HG02763 (cell line): Measurements from ENCODE around the gene TEDC1.

Source experiments
- ATAC-seq: cut with Tn5 transposase; IDR thresholded peaks from one replicate; pipeline ENCODE4 v1.9.1; 2021; ENCODE audit warnings: mild to moderate bottlenecking, moderate library complexity; ENCODE audit not compliant: unreplicated experiment

Gene TEDC1

DNA sequence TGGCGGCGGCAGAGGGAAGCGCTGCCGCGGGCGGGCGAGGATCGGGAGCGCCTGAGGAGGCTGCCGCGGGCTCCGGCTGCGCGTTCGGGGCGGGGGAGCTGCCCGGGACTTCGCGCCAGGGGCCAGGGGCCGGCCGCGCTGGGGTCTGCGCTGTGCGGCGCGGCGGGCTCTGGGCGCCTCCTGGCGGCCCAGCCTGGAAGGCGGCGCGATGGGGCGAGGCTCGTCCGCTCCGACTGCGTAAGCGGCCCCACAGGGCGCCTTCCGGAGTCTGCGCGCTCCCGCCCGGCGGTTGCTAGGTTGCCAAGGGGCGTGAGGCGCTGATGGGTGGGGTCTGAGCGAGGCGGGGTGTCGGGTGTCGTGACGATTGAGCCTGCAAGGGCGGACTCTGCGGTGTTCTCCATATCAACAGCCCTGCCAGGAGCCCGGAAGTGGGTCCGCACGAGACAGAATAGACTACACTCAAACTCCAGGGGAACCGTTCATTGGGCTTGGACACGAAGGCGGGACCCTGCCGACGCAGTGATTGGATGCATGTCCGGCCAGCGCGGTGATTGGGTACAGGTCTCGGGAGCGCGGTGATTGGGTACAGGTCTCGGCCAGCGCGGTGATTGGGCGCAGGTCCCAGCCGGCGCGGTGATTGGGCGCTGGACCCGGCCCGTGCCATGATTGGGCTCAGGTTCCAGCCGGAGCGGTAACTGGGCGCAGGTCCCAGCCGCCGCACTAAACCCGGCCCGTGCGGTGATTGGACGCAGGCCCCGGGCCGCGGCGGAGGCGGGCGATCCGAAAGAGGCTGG lies at the start of gene TEDC1:
Gene TEDC1 (plus strand): TSS at position 675 of the 794 bp plus-strand sequence. CDS start 130 bp downstream, outside the sequence.
- peak; percentile 70 for ATAC-seq

GRCh38 chr14:105442125-105442524 lies 48.9 kb upstream of the TEDC1 start:
- ATAC-seq, result no peak

DNA sequence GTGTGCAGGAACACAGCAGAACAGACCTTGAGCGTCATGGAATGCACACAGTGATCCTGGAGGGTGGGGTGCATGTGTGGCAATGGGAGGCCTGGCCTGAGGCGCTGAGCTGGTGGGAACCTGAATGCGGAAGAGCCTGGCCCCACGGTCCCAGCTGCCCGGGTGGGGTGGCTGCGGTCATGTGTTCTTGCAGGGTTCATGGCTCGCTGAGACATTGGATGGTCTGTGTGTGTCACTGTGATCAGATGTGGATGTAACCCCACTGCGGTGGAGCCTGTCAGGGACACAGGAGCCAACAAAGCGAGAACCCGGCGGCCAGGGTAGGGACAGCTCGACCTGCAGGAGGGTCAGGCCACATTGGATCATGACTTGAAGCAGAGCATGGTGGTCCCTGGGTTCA lies 48.2 kb upstream of the TEDC1 start:
- ATAC-seq, result no peak

DNA sequence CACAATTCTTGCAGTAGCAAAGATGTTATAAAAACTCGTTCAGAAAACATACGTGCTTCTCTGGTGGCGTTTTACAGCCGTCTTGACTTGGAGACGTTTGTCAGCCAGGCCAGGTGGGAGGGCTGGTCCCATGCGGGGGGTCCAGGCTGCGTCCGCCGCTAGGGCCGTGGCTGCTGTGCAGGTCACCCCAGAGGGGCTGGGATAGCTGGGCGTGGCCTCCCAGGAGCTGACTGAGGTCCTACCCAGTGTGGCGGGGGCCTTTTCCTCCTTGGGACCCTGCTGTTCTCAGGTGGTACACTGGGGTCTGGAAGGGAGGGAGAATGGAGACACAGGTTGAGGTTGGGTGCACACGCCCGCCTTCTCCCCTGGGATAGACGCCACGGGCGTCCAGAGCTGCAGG lies 46.2 kb upstream of the TEDC1 start:
- no peak for ATAC-seq

- ATAC-seq, result no peak
Observed at GRCh38 chr14:105445290-105445689, 45.8 kb upstream of the TEDC1 start.

DNA sequence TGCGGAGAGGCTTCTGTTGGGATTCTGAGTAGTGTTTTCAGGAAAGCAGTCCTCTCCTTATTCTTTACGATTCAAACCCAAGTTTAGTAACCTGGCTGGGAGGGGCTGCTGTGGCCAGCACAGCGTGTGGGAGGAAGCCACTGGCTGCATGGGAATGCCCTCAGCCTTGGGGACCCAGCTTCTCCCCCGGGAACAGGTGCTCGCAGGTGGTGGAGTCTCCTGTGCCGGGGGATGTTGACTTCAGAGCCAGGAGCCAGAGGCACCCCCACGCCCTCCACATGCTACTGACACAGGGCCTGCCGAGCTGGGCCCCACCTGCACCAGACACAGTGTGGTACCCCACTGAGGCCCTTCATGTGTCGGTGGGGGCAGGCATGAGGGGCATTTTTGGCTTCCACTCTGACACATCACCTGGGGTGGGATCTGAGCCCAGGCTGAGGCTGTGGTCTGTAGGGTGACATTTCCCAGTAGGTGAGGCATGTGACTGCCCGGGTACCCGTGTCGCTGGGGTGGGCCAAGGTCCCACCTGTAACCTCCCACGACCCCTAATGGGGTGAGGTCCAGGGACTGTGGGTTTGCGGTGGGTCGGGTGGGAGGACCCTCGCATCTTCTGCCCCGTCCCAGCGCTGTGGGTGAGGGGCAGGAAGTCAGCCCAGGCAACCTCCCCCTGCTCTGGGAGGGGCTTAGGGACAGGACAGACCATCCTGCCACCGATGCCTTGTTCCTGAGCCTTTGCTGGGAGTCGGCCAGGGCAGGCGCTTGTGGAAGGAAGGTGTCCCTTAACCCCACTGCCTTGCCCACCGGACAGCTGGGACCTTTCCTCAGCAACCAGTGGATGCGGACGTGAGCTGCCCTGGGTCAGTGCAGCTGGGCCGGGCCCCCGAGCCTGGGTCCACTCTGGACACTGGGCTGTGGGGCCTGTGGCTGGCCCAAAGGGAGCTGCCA lies 44.9 kb upstream of the TEDC1 start:
- ATAC-seq, result no peak

GRCh38 chr14:105446971-105447370 lies 44.1 kb upstream of the TEDC1 start:
- no peak for ATAC-seq

GRCh38 chr14:105447651-105448640 lies 43.1 kb upstream of the TEDC1 start:
- no peak for ATAC-seq

- no peak for ATAC-seq
Observed at GRCh38 chr14:105448706-105449111, 42.3 kb upstream of the TEDC1 start.

GRCh38 chr14:105449276-105450122 lies 41.5 kb upstream of the TEDC1 start:
- no peak for ATAC-seq

DNA sequence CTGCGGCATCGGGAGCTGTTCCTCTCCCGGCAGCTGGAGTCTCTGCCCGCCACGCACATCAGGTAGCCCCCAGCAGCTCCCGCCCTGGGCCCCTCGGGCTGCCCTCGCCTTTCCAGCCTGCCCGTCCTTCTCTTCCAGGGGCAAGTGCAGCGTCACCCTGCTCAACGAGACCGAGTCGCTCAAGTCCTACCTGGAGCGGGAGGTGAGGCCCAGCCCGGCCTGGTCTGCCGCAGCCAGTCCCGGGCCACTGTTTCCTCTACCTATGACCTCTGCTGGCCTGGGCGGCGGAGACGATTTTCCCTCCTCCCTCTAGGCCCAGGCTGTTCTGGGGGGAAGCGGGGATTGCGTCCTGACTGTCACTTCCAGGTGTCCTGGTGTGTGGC lies 40.9 kb upstream of the TEDC1 start:
- ATAC-seq, result no peak

GRCh38 chr14:105450864-105451720 lies 40.0 kb upstream of the TEDC1 start:
- ATAC-seq, result no peak

GRCh38 chr14:105452963-105453362 lies 38.1 kb upstream of the TEDC1 start:
- ATAC-seq, result no peak

GRCh38 chr14:105453847-105454246 lies 37.2 kb upstream of the TEDC1 start:
- no peak for ATAC-seq

- no peak for ATAC-seq
Observed at GRCh38 chr14:105455086-105455640, 35.9 kb upstream of the TEDC1 start.

DNA sequence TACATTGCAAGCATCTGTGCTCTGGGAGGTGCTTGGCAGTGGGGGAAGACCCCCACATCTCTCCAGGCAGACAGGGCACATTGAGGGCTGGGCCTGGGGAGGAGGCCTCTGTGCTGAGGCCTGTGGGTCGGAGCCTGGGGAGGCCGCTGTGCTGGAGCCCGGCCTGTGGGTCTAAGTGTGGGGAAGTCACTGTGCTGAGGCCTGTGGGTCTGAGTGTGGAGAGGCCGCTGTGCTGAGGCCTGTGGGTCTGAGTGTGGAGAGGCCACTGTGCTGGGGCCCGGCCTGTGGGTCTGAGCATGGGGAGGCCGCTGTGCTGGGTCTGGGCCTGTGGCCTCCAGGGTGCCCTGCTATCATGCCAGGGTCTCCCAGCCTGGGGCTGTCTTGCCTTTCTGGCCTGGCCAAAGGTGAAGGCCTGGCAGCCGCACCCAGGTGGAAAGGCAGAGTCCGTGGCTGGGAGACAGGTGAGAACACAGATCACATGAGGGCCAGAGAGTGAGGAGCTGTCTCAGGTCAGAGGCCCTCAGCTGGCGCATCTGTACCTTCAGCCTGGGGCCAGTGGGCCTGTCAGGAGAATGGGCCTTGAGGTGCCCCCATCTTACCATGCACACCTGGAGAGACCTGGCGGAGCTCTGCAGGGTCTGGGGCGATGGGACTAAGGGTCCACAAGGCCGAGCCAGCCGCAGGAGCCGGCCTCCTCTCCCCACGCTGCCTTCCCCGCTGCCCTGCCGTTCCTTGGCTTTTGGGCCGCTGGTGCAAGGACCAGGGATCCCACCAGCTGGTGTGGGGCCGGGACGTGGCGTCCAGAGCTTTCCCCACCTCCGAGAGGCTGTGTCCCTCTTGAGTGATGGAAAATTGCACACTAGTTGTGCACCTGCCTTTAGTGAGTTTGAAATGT lies 35.0 kb upstream of the TEDC1 start:
- no peak for ATAC-seq
